Brain microvascular endothelial cell (primary cell): ENCODE measurements around the gene PTPN21.

Experiments
- DNase-seq: peaks from one replicate; pipeline ENCODE4 v3.0.0-alpha.2; 2020
- H3K27ac ChIP-seq: fragments of 250-450 bp; sonication (Bioruptor Pico); 2 replicates; pipeline ENCODE4 v1.5.1; 2020; ENCODE audit warnings: mild to moderate bottlenecking, moderate library complexity
- H3K27me3 ChIP-seq: fragments of 250-450 bp; sonication (Bioruptor Pico); replicated peaks from 2 replicates; pipeline ENCODE4 v1.5.1; 2020; ENCODE audit warnings: mild to moderate bottlenecking
- H3K36me3 ChIP-seq: fragments of 250-450 bp; sonication (Bioruptor Pico); replicated peaks from 2 replicates; pipeline ENCODE4 v1.5.1; 2020; ENCODE audit warnings: mild to moderate bottlenecking
- H3K4me3 ChIP-seq: 2 replicates; pipeline ENCODE4 v1.5.1; 2011; ENCODE audit warnings: low read depth, mild to moderate bottlenecking, control low read depth, low read length, moderate library complexity
- CTCF ChIP-seq: IDR thresholded peaks from 2 replicates; pipeline ENCODE4 v1.5.1; 2011; ENCODE audit warnings: low read depth, mild to moderate bottlenecking, moderate library complexity, low read length, control low read depth, inconsistent platforms; ENCODE audit errors: missing control alignments
- in situ Hi-C: cut with HindIII; loops from 2 replicates; pipeline ENCODE4 v1.10.0; 2017; ENCODE audit warnings: low sequenced_read_pairs, low pct_ligation_motif_present

PTPN21 gene

DNA sequence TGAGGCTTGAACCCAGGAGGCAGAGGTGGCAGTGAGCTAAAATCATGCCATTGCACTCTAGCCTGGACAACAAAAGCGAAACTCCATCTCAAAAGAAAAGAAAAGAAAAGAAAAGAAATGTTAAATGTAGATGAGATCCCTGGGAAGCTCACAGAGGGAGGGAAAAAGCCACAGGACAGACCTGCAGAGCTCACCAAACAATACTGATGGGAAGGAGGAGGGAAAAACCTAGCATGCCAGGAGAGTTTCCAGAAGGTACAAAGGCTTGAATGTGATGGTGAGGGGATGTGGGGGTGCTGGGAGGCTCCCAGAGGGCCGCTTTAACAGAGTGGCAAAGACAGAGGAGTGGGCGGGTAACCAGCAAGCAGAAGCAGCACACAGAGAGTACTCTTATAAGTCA is 72.3 kb downstream of the PTPN21 start:
- no peaks in the 10 kb centered on the region for H3K27me3 ChIP-seq
- no peak overlapping the region for H3K27ac ChIP-seq
- no peak for TF ChIP-seq CTCF
- H3K4me3 ChIP-seq = no peak overlapping the region
- H3K36me3 ChIP-seq = peaks cover 20% of the 10 kb centered on the region
- in situ Hi-C loops = no loop called here
- DNase-seq = no peak

DNA sequence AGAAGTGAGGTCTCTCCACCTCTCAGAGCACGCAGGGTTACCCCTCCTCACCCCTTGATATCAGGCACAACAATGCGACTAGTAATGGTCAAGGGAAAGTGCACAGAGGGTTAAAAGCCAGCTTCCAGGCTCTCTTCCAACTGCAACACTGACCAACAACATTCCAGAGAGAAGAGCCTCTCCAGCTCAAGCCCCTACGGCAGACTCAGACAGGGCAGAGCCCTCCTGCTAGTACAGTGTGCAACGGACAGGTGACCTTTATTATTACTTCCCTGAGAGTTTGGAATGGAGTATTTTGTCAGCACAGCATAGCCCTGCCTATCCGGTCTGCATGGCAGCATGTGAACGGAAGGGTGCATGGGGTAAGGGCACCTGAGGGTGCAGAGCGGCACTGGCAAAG is 73.0 kb downstream of the PTPN21 start:
- no peaks in the 10 kb centered on the region for H3K27me3 ChIP-seq
- H3K4me3 ChIP-seq = no peak overlapping the region
- no peak for DNase-seq
- H3K27ac ChIP-seq = no peak overlapping the region
- H3K36me3 ChIP-seq = peaks cover 20% of the 10 kb centered on the region
- in situ Hi-C loops = no loop called here
- TF ChIP-seq CTCF = no peak

GRCh38 chr14:88481059-88481458 is 73.7 kb downstream of the PTPN21 start:
- H3K36me3 ChIP-seq = peaks cover 20% of the 10 kb centered on the region
- H3K4me3 ChIP-seq = no peak overlapping the region
- no peak for TF ChIP-seq CTCF
- no peaks in the 10 kb centered on the region for H3K27me3 ChIP-seq
- no peak for DNase-seq
- in situ Hi-C loops = no loop called here
- H3K27ac ChIP-seq = no peak overlapping the region

DNA sequence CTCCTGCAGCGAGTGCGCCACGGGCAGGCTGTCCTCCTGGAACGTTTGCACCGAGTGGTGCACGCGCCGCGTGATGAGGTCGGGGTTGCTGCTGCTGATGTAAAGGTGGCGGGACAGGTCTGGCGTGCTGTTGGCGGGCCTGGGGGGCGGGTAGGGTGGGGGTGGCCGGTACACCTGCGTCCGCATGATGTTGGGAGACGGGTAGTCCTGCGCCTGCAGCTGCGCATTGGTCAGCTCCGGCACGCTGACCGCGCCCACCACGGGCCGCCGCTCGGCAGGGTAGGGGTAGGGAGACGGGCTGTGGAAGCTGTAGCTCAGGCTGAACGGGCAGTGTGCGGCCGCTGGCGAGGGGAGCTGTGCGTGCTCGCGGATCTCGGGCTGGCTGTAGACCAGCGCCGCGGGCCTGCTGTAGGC is 75.2 kb downstream of the PTPN21 start:
- in situ Hi-C loops = no loop called here
- no peak for DNase-seq
- Histone ChIP-seq H3K27ac (no peak overlapping the region), H3K27me3 (no peaks in the 10 kb centered on the region), H3K36me3 (peaks cover 17% of the 10 kb centered on the region), H3K4me3 (no peak overlapping the region)
- no peak for TF ChIP-seq CTCF

DNA sequence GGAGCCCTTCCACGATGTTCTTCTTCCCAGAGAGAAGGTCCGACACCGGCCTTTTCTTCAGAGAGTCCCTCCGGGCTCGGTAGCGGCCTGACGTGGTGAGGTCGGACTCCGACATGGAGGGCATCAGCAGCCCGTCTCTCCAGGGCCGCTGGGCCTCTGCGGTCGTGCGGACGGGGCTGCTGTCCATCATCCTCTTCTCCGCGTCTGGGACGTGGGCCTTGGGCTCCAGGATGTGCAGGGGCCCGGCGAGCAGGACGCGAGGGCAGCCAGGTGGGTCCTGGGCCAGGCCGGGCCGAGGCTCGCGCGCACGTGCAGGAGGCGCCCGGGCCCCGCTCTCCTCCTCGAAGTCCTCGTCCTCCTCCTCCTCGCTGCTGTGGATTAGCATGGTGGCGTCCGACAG is 75.9 kb downstream of the PTPN21 start:
- Histone ChIP-seq H3K27me3 (no peaks in the 10 kb centered on the region), H3K4me3 (no peak overlapping the region), H3K36me3 (peaks cover 17% of the 10 kb centered on the region), H3K27ac (no peak overlapping the region)
- in situ Hi-C loops = no loop called here
- TF ChIP-seq CTCF = no peak
- no peak for DNase-seq

DNA sequence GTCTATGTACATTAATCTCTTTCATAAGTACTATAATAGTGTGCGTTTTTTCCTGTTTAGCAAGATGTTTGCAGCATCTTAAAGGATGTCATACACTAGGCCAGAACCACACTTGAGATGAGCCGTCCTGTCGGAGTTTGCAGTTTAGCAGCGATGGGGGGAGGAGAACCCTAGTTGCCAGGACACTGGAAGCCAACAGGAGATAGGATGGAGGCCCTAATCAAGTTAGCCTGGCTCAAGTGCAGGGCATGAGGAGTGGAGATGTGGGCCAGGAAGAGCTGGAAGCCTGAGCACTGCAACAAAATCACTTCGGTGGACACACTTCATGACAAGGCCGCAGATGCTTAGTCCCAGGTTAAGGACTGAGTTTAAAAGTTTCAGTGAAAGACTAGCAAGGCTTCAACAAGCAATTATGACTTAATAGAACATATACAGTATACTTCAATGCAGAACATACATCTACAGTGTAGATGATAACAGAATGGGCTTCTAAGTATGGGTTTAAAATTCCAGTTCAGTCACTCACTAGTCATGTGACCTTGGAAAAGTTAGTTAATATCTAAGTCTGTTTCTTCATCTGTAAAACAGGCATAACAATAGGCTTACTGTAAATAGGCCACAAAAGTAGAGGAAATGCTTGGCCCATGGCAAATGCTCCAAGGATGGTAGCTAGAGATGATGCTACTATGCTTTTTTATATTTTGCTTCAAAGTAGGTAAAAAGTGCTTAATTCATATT is 77.1 kb downstream of the PTPN21 start:
- Histone ChIP-seq H3K36me3 (peaks cover 17% of the 10 kb centered on the region), H3K27me3 (no peaks in the 10 kb centered on the region), H3K4me3 (no peak overlapping the region), H3K27ac (no peak overlapping the region)
- no peak for DNase-seq
- in situ Hi-C loops = no loop called here
- no peak for TF ChIP-seq CTCF
